NCI-H524 treated with DMSO at 0.1 percent for 48 hours (cell line): ENCODE measurements around the gene SKAP1.
"Not testable (repeated sequence)": the region's sequence is repeated elsewhere in the genome, so short reads cannot be mapped to it uniquely, and the experiment has no call there.

ENCODE experiments used
- DNase-seq: peaks from one replicate; lab custom pipeline; 2025; lab: John Stamatoyannopoulos, UW

The SKAP1 gene

DNA sequence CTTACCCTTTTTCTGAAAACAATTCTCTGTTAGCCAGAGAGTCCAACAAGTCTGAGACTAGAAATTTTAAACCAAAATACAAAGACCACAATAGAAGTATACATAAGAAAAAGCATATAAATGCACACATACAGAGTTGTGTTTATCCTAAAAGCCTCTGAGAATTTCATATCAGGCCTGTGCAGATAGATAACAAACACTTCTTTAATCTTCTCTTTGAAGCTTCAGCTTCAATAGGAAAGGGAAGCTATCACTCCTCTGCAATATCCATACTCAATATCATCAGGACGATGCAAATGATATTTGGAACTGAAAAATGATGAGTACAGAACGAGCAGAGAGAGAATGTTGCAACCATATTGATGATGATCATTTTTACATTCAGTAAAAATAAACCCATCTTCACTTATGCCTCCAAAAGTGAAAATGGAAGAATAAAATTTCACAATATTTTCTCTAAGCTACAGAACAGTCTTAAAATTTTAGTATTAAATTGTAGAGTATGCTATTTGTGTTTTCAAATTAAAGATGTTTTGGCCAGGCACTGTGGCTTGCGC lies 61.6 kb downstream of the SKAP1 start:
- no peak for DNase-seq

DNA sequence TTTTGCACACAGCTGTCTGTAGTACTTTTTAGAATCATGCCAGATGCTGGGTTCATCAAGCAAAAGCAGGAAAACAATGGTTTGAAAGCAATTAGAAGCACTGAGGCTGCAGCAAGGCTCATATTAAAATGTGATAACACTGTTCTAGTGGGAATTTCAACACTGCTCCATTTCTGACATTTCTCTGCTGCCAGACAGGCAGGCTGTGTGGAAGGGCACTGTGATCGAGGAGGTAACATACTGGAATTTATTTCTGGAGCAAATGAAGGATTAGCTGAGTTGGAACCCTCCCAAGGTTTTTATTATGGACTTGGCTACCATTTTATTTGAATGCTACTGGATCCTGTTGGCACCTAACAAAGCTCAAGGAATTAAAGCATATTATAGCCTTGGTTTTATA lies 66.9 kb downstream of the SKAP1 start:
- DNase-seq: no peak

DNA sequence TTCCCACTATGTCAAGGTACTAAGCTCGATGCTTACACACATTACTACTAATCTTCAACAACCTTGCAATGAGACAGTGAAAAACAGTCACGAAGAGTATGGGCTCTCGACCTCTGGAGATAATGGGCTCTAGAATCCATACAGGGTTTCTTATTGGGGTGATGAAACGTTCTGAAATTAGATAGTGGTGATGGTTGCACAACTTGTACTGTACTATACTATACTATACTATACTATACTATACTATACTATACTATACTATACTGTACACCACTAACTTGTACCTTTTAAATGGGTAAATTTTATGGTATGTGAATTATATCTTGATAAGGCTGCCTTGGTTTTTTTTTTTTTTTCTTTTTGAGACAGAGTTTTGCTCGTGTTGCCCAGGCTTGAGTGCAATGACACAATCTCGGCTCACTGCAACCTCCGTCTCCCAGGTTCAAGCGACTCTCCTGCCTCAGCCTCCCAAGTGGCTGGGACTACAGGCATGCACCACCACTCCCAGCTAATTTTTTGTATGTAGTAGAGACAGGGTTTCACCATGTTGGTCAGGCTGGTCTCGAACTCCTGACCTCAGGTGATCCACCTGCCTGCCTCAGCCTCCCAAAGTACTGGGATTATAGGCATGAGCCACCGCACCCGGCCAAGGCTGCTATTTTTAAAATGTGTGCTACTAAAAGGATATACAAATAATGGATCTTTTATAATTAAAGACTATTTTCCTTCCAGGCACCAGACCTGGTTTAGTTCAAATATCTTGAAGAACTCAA lies 69.0 kb downstream of the SKAP1 start:
- not testable (repeated sequence) for DNase-seq

GRCh38 chr17:48357779-48358602 lies 72.0 kb downstream of the SKAP1 start:
- no peak for DNase-seq

- DNase-seq: no peak
Observed at GRCh38 chr17:48356866-48357265, 73.1 kb downstream of the SKAP1 start.

GRCh38 chr17:48352630-48353029 lies 77.4 kb downstream of the SKAP1 start:
- DNase-seq: no peak

DNA sequence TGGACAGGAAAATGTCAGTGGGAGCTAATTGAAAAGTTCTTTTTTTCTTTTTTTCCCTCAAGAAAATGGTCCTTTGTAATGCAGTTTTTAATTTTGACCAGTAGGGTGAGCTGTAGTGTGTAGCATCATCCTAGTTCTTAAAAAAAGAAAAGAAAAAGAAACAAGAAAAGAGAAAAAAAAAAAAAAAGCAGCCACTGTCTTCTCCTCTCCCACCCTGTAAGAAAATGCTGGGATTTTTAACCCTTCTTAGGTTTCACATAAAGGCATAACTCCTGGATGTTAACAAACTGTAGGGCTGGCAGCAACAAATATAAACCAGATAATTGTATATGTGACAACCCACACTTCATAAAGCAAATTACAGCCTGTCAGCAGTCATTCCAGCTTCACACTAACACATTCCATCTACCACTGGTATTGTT lies 78.1 kb downstream of the SKAP1 start:
- no peak for DNase-seq

- no peak for DNase-seq
Observed at GRCh38 chr17:48348352-48348751, 81.7 kb downstream of the SKAP1 start.

DNA sequence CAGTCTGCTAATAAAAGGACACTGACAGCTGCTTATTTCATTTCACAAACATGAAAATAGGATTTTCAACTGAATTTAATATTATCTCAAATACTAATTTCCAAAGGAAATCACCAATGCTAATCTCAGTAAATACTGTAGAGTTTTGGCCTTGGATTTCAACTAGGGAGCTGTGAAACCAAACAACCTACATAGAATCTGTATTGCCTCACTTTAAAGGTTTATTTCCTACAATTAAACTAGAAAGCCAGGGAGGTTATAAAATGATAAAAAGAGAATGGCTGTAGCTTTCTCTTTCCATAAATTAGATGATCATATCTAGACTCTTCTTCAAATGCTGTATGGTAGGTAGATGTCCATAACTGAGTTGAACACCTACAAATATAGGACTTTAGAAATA lies 82.8 kb downstream of the SKAP1 start:
- DNase-seq: no peak

- no peak for DNase-seq
Observed at GRCh38 chr17:48344251-48344650, 85.8 kb downstream of the SKAP1 start.

- no peak for DNase-seq
Observed at GRCh38 chr17:48340916-48341315, 89.1 kb downstream of the SKAP1 start.

GRCh38 chr17:48338720-48339119 lies 91.3 kb downstream of the SKAP1 start:
- no peak for DNase-seq

- not testable (repeated sequence) for DNase-seq
Observed at GRCh38 chr17:48337903-48338302, 92.1 kb downstream of the SKAP1 start.

DNA sequence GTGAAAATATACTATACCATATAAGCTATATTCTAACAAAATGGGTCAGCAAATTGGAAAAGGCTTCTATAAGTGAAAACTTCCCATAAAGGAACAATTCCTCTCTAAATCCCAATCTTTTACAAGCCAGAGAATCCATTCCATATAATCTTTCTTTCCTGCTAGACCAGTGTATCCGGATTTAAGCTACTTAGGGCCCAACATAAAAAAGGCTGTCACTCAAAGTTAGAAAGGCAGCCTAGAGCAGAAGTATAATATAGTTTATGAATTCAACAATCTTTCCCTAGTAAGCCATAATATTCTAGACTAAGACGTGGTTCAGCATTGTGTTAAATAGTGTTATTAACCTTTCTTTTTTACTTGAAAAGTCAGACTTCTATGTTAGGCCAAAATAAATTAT lies 93.0 kb downstream of the SKAP1 start:
- DNase-seq: no peak

DNA sequence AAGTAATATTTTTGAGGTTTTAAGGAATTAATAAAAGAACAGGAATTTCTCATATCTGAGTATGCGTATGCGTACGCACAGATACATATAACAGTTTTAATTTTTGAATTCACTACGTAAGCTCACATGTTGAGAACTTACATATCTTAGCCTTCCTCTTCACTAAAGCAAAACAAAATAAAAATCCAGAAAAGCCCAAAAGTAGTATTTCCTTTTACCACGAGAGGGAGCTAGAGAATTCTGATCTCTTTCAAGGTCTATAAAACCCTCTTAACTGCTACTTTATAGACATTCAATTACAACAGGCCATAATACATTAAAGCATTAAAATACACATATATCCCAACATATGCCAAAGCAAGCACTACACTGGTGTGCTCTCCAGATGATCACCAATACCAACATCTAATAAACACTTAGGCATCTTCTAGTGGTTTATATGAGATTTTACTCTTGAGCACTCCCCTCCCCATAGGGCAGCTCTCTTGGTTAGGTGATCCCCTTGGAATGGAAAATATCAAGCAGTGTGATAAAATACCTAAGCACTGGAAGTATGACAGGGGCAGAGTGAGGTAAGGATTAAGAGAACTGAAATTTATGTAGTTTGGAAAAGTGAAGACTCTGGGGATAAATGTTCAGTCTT lies 94.0 kb downstream of the SKAP1 start:
- DNase-seq: peak; percentile 36

- DNase-seq: no peak
Observed at GRCh38 chr17:48335146-48335784, 94.7 kb downstream of the SKAP1 start.

DNA sequence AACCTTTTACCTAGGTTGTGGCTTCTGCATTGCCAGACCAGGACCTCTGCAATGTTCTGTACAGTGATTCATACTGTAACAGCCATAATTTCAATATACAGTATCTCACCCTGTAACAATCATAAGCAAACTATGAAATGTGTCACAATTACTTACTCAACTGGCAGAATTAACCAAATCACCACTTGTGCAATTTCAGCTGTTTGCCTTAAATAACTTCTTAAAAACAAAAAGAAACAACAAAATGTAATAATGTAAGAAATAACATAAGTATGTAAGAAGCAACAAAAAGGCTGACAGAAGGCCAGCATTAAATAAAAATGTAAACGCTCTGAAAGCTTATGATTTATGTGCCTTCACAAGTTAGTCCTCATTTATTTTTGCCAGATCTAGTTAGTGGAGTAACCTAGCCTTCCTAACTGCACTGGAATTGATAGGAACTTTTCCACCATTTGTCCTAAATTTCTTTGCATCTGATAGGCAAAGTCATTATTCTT lies 96.9 kb downstream of the SKAP1 start:
- no peak for DNase-seq

GRCh38 chr17:48330887-48331286 lies 99.1 kb downstream of the SKAP1 start:
- no peak for DNase-seq

DNA sequence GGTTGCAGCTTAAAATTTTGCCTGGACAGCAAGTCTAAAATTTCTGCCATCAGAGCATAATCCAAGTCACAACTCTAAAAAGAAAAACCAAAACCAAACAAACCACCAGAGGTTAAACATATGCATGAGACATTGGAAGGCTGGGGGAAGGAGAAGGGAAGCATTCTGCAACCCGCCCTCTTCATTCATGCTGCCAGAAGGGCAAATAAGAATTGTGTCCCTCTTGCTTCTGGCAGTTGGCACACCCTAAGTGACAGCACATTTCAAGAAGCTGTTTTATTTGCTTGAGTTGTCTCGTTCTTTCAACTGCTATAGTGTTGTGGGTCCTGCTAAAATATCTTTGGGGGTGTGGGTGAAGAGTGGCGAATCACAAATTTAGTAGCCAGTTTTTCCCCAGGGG lies 99.6 kb downstream of the SKAP1 start:
- no peak for DNase-seq

- no peak for DNase-seq
Observed at GRCh38 chr17:48328457-48328856, 101.6 kb downstream of the SKAP1 start.

DNA sequence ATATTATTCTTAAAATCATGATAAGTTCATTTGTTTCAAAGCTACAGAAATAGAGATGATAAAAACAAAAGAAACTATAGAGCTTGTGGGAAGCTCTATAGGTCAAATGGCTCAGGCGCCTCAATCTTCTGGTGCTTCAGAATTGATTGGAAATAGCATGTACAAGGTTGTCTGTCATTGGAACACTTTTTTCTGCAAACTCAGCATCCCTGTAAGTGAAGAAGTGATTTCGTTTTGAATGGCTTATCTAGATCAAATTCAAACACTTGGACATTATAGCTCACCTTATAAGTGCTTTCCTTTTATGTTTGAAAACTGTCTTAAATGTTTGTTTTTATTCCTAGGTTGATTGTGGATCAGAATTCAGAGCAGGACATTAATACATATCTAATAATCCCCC lies 103.7 kb downstream of the SKAP1 start:
- no peak for DNase-seq

- DNase-seq: no peak
Observed at GRCh38 chr17:48322060-48322459, 108.0 kb downstream of the SKAP1 start.
